Epidermal melanocyte (primary cell): ENCODE results near the gene VSTM4.

ENCODE experiments used
- DNase-seq: peaks from one replicate; pipeline ENCODE4 v3.0.0; 2011; ENCODE audit warnings: low spot score; ENCODE audit not compliant: insufficient read length

VSTM4 gene

GRCh38 chr10:49047128-49047639, 68.1 kb downstream of the VSTM4 start:
- no peak for DNase-seq

GRCh38 chr10:49044293-49045193, 70.8 kb downstream of the VSTM4 start:
- DNase-seq = no peak

GRCh38 chr10:49040601-49041000, 74.7 kb downstream of the VSTM4 start:
- DNase-seq = no peak

- DNase-seq = no peak
These were observed 75.9 kb downstream of the VSTM4 start for GRCh38 chr10:49039409-49039808.

GRCh38 chr10:49038711-49039110, 76.6 kb downstream of the VSTM4 start:
- no peak for DNase-seq

GRCh38 chr10:49037187-49037586, 78.1 kb downstream of the VSTM4 start:
- DNase-seq = no peak

GRCh38 chr10:49036638-49037037, 78.7 kb downstream of the VSTM4 start:
- DNase-seq = no peak

GRCh38 chr10:49035920-49036319, 79.4 kb downstream of the VSTM4 start:
- DNase-seq = no peak

GRCh38 chr10:49034925-49035324, 80.4 kb downstream of the VSTM4 start:
- DNase-seq = no peak

GRCh38 chr10:49033939-49034338, 81.4 kb downstream of the VSTM4 start:
- DNase-seq = no peak

GRCh38 chr10:49029666-49030065, 85.7 kb downstream of the VSTM4 start:
- no peak for DNase-seq

- no peak for DNase-seq
These were observed 86.7 kb downstream of the VSTM4 start for GRCh38 chr10:49028639-49029038.

GRCh38 chr10:49025347-49025983, 89.9 kb downstream of the VSTM4 start:
- DNase-seq = no peak

- DNase-seq = no peak
These were observed 90.8 kb downstream of the VSTM4 start for GRCh38 chr10:49024484-49024883.

GRCh38 chr10:49023752-49024151, 91.6 kb downstream of the VSTM4 start:
- no peak for DNase-seq

- no peak for DNase-seq
These were observed 92.3 kb downstream of the VSTM4 start for GRCh38 chr10:49023071-49023470.

- no peak for DNase-seq
These were observed 93.6 kb downstream of the VSTM4 start for GRCh38 chr10:49021685-49022084.

- no peak for DNase-seq
These were observed 99.6 kb downstream of the VSTM4 start for GRCh38 chr10:49015700-49016099.

GRCh38 chr10:49012603-49013002, 102.7 kb downstream of the VSTM4 start:
- DNase-seq = no peak

- DNase-seq = no peak
These were observed 103.6 kb downstream of the VSTM4 start for GRCh38 chr10:49011756-49012155.

GRCh38 chr10:49010865-49011264, 104.5 kb downstream of the VSTM4 start:
- no peak for DNase-seq

GRCh38 chr10:49010295-49010694, 105.0 kb downstream of the VSTM4 start:
- DNase-seq = no peak
